ENCODE measurements around the gene SLCO2B1.

The SLCO2B1 gene

GRCh38 chr11:75135021-75135650 is 15.8 kb upstream of the SLCO2B1 start:
- ChIA-PET POLR2A (no interaction called here), CTCF (interaction anchor here (0.6 to 2.8 kb wide), 4 partner anchors 70 to 163 kb away, joined by 3 to 13 read pairs (median 4); no protein-coding TSS in a partner anchor)
- Histone ChIP-seq H3K9me3 (ENCODE audit: control insufficient read depth, insufficient read depth, low read depth, low read length) (no peaks in the 10 kb centered on the region), H3K4me1 (ENCODE audit: control insufficient read depth, insufficient read depth, low read length) (no peaks in the 10 kb centered on the region), H3K4me3 (ENCODE audit: low read depth, low read length) (no peak overlapping the region), H3K36me3 (ENCODE audit: control insufficient read depth in 2 of 2, insufficient read depth in 1 of 2, low read length in 2 of 2) (no peaks in the 10 kb centered on the region), H3K27ac (ENCODE audit: extremely low read depth, low read depth, low read length) (no peak overlapping the region)
- TF ChIP-seq ZNF654 (tag by site-specific recombination; IDR thresholded peaks at IDR 0.05; ENCODE audit: low read depth) (no peak), ZNF544 (tag by site-specific recombination; IDR thresholded peaks at IDR 0.05) (no peak), BCL6B (tag by site-specific recombination; IDR thresholded peaks at IDR 0.05) (no peak), ZNF132 (tag by site-specific recombination; IDR thresholded peaks at IDR 0.05; ENCODE audit: borderline replicate concordance) (no peak), ZFP3 (tag by site-specific recombination; IDR thresholded peaks at IDR 0.05; ENCODE audit: low read depth) (no peak), ZNF302 (tag by site-specific recombination; IDR thresholded peaks at IDR 0.05; ENCODE audit: low read depth) (no peak)
- TF ChIP-seq, protein P1, sequence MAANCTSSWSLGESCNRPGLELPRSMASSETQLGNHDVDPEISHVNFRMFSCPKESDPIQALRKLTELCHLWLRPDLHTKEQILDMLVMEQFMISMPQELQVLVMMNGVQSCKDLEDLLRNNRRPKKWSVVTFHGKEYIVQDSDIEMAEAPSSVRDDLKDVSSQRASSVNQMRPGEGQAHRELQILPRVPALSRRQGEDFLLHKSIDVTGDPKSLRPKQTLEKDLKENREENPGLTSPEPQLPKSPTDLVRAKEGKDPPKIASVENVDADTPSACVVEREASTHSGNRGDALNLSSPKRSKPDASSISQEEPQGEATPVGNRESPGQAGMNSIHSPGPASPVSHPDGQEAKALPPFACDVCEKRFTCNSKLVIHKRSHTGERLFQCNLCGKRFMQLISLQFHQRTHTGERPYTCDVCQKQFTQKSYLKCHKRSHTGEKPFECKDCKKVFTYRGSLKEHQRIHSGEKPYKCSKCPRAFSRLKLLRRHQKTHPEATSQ (tag by site-specific recombination; IDR thresholded peaks at IDR 0.05) = no peak

GRCh38 chr11:75135651-75136050 is 15.3 kb upstream of the SLCO2B1 start:
- CTCF ChIA-PET = interaction anchor here (0.7 to 12.3 kb wide), 4 partner anchors 69 to 113 kb away, joined by 4 to 298 read pairs (median 9); no protein-coding TSS in a partner anchor
- TF ChIP-seq ZBTB48 (tag by site-specific recombination; IDR thresholded peaks at IDR 0.05) (no peak), BCL6B (tag by site-specific recombination; IDR thresholded peaks at IDR 0.05) (no peak), HOXA7 (CRISPR knock-in tag; IDR thresholded peaks at IDR 0.05; ENCODE audit: borderline replicate concordance) (no peak), ZNF558 (tag by site-specific recombination; IDR thresholded peaks at IDR 0.05) (no peak), ZNF394 (tag by site-specific recombination; IDR thresholded peaks at IDR 0.05; ENCODE audit: borderline replicate concordance) (no peak), ZNF530 (tag by site-specific recombination; IDR thresholded peaks at IDR 0.05; ENCODE audit: low read depth) (no peak), ZNF350 (tag by site-specific recombination; IDR thresholded peaks at IDR 0.05) (no peak), ZNF398 (tag by site-specific recombination; IDR thresholded peaks at IDR 0.05) (no peak), TRIM28 (IDR thresholded peaks at IDR 0.05; ENCODE audit: borderline replicate concordance, low read length) (no peak), ZNF184 (tag by site-specific recombination; IDR thresholded peaks at IDR 0.05) (no peak), ZNF473 (tag by site-specific recombination; IDR thresholded peaks at IDR 0.05) (no peak), ZBTB21 (tag by site-specific recombination; IDR thresholded peaks at IDR 0.05) (no peak), ZNF48 (tag by site-specific recombination; IDR thresholded peaks at IDR 0.05) (no peak), ZNF16 (tag by site-specific recombination; IDR thresholded peaks at IDR 0.05; ENCODE audit: low read depth) (no peak), ZNF561 (tag by site-specific recombination; IDR thresholded peaks at IDR 0.05; ENCODE audit: borderline replicate concordance) (no peak), ZFP3 (tag by site-specific recombination; IDR thresholded peaks at IDR 0.05; ENCODE audit: low read depth) (no peak)
- TF ChIP-seq, protein P2, sequence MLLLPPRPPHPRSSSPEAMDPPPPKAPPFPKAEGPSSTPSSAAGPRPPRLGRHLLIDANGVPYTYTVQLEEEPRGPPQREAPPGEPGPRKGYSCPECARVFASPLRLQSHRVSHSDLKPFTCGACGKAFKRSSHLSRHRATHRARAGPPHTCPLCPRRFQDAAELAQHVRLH (tag by site-specific recombination; IDR thresholded peaks at IDR 0.05) = no peak
- TF ChIP-seq, protein P3, sequence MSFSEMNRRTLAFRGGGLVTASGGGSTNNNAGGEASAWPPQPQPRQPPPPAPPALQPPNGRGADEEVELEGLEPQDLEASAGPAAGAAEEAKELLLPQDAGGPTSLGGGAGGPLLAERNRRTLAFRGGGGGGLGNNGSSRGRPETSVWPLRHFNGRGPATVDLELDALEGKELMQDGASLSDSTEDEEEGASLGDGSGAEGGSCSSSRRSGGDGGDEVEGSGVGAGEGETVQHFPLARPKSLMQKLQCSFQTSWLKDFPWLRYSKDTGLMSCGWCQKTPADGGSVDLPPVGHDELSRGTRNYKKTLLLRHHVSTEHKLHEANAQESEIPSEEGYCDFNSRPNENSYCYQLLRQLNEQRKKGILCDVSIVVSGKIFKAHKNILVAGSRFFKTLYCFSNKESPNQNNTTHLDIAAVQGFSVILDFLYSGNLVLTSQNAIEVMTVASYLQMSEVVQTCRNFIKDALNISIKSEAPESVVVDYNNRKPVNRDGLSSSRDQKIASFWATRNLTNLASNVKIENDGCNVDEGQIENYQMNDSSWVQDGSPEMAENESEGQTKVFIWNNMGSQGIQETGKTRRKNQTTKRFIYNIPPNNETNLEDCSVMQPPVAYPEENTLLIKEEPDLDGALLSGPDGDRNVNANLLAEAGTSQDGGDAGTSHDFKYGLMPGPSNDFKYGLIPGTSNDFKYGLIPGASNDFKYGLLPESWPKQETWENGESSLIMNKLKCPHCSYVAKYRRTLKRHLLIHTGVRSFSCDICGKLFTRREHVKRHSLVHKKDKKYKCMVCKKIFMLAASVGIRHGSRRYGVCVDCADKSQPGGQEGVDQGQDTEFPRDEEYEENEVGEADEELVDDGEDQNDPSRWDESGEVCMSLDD (tag by site-specific recombination; IDR thresholded peaks at IDR 0.05) = no peak
- TF ChIP-seq, protein P4, sequence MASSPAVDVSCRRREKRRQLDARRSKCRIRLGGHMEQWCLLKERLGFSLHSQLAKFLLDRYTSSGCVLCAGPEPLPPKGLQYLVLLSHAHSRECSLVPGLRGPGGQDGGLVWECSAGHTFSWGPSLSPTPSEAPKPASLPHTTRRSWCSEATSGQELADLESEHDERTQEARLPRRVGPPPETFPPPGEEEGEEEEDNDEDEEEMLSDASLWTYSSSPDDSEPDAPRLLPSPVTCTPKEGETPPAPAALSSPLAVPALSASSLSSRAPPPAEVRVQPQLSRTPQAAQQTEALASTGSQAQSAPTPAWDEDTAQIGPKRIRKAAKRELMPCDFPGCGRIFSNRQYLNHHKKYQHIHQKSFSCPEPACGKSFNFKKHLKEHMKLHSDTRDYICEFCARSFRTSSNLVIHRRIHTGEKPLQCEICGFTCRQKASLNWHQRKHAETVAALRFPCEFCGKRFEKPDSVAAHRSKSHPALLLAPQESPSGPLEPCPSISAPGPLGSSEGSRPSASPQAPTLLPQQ (tag by site-specific recombination; IDR thresholded peaks at IDR 0.05) = no peak

More at GRCh38 chr11:75135651-75136050, 15.3 kb upstream of the SLCO2B1 start:
- Histone ChIP-seq H3K27ac (ENCODE audit: extremely low read depth, low read depth, low read length) (no peak overlapping the region), H3K4me3 (ENCODE audit: low read depth, low read length) (no peak overlapping the region), H3K4me1 (ENCODE audit: control insufficient read depth, insufficient read depth, low read length) (no peaks in the 10 kb centered on the region), H3K9me3 (ENCODE audit: control insufficient read depth, insufficient read depth, low read depth, low read length) (no peaks in the 10 kb centered on the region), H3K36me3 (ENCODE audit: control insufficient read depth in 2 of 2, insufficient read depth in 1 of 2, low read length in 2 of 2) (no peaks in the 10 kb centered on the region)
- POLR2A ChIA-PET = no interaction called here

Measured in HEK293 (cell line).